H9 (cell line): Measurements from ENCODE around the gene ACOT11. TPM values are rescaled to one million over a fixed set of nuclear protein-coding genes. Genes with fewer than 3 reads are reported as not detected.

Source experiments
- DNase-seq: peaks from one replicate; pipeline ENCODE4 v3.0.0-alpha.2; 2017
- H2AFZ ChIP-seq: one replicate; pipeline ENCODE4 v1.6.1; 2013; ENCODE audit warnings: mild to moderate bottlenecking, low read length, control low read depth, moderate library complexity
- H2AK5ac ChIP-seq: 2 replicates; pipeline ENCODE4 v1.6.1; 2013; ENCODE audit warnings: low read length, control low read depth, mixed read lengths; ENCODE audit not compliant: insufficient read length
- H2BK120ac ChIP-seq: one replicate; pipeline ENCODE4 v1.6.1; 2013; ENCODE audit warnings: low read depth, mild to moderate bottlenecking, low read length, control low read depth, inconsistent platforms; ENCODE audit not compliant: poor library complexity, severe bottlenecking
- H2BK12ac ChIP-seq: 2 replicates; pipeline ENCODE4 v1.6.1; 2013; ENCODE audit warnings: low read length, control low read depth, mixed read lengths, low read depth; ENCODE audit not compliant: insufficient read length
- H2BK15ac ChIP-seq: 2 replicates; pipeline ENCODE4 v1.6.1; 2013; ENCODE audit warnings: low read depth, low read length, control low read depth
- H2BK20ac ChIP-seq: one replicate; pipeline ENCODE4 v1.6.1; 2013; ENCODE audit warnings: low read depth, mild to moderate bottlenecking, low read length, control low read depth, inconsistent platforms; ENCODE audit not compliant: poor library complexity, severe bottlenecking
- H2BK5ac ChIP-seq: 2 replicates; pipeline ENCODE4 v1.6.1; 2013; ENCODE audit warnings: low read length, control low read depth, mixed read lengths; ENCODE audit not compliant: insufficient read length
- H3K14ac ChIP-seq: 2 replicates; pipeline ENCODE4 v1.6.1; 2013; ENCODE audit warnings: low read length, control low read depth; ENCODE audit not compliant: insufficient read depth
- H3K18ac ChIP-seq: 2 replicates; pipeline ENCODE4 v1.6.1; 2013; ENCODE audit warnings: low read depth, mild to moderate bottlenecking, mixed read lengths, low read length, control low read depth; ENCODE audit not compliant: insufficient read length
- H3K23ac ChIP-seq: 2 replicates; pipeline ENCODE4 v1.6.1; 2013; ENCODE audit warnings: low read length, control low read depth, mixed read lengths, low read depth; ENCODE audit not compliant: insufficient read length
- H3K23me2 ChIP-seq: 2 replicates; pipeline ENCODE4 v1.6.1; 2013; ENCODE audit warnings: low read depth, mild to moderate bottlenecking, mixed read lengths, low read length, control low read depth; ENCODE audit not compliant: insufficient read length, poor library complexity, severe bottlenecking
- H3K27ac ChIP-seq: 2 replicates; pipeline ENCODE4 v1.5.1; 2013; ENCODE audit warnings: low read length, control low read depth, mixed read lengths, low read depth; ENCODE audit not compliant: insufficient read length
- H3K27me3 ChIP-seq: 2 replicates; pipeline ENCODE4 v1.6.1; 2013; ENCODE audit warnings: low read length, control low read depth, inconsistent platforms; ENCODE audit not compliant: insufficient read depth
- H3K4ac ChIP-seq: 2 replicates; pipeline ENCODE4 v1.6.1; 2013; ENCODE audit warnings: low read depth, mild to moderate bottlenecking, control low read depth, inconsistent platforms, low read length, moderate library complexity
- H3K4me1 ChIP-seq: 2 replicates; pipeline ENCODE4 v1.6.1; 2013; ENCODE audit warnings: low read length, control low read depth, inconsistent platforms; ENCODE audit not compliant: insufficient read depth
- H3K4me2 ChIP-seq: 2 replicates; pipeline ENCODE4 v1.6.1; 2013; ENCODE audit warnings: low read length, control low read depth, mixed read lengths; ENCODE audit not compliant: insufficient read length, insufficient read depth
- H3K56ac ChIP-seq: 2 replicates; pipeline ENCODE4 v1.6.1; 2013; ENCODE audit warnings: low read depth, mild to moderate bottlenecking, mixed read lengths, low read length, control low read depth; ENCODE audit not compliant: insufficient read length
- H3K79me1 ChIP-seq: 2 replicates; pipeline ENCODE4 v1.6.1; 2013; ENCODE audit warnings: low read depth, mild to moderate bottlenecking, moderate library complexity, low read length, control low read depth, inconsistent platforms; ENCODE audit not compliant: insufficient read depth, poor library complexity, severe bottlenecking
- H3K79me2 ChIP-seq: 2 replicates; pipeline ENCODE4 v1.6.1; 2013; ENCODE audit warnings: low read length, control low read depth, inconsistent platforms; ENCODE audit not compliant: insufficient read depth
- H3K9ac ChIP-seq: 2 replicates; pipeline ENCODE4 v1.6.1; 2013; ENCODE audit warnings: low read length, control low read depth, mixed read lengths; ENCODE audit not compliant: insufficient read length; ENCODE audit errors: extremely low read depth
- H3K9me3 ChIP-seq: one replicate; pipeline ENCODE4 v1.6.1; 2013; ENCODE audit warnings: low read depth, low read length, inconsistent platforms; ENCODE audit not compliant: control insufficient read depth
- H3T11ph ChIP-seq: one replicate; pipeline ENCODE4 v1.6.1; 2013; ENCODE audit warnings: mild to moderate bottlenecking, low read length, control low read depth, inconsistent platforms
- H4K20me1 ChIP-seq: one replicate; pipeline ENCODE4 v1.6.1; 2013; ENCODE audit not compliant: control insufficient read depth, insufficient read length, insufficient read depth
- H4K5ac ChIP-seq: 2 replicates; pipeline ENCODE4 v1.6.1; 2013; ENCODE audit warnings: low read depth, mild to moderate bottlenecking, mixed read lengths, low read length, control low read depth; ENCODE audit not compliant: insufficient read length
- H4K8ac ChIP-seq: replicated peaks from 2 replicates; pipeline ENCODE4 v1.6.1; 2013; ENCODE audit warnings: low read length, control low read depth, mixed read lengths, low read depth; ENCODE audit not compliant: insufficient read length
- H4K91ac ChIP-seq: 2 replicates; pipeline ENCODE4 v1.6.1; 2013; ENCODE audit warnings: low read depth, mild to moderate bottlenecking, moderate library complexity, mixed read lengths, low read length, control low read depth; ENCODE audit not compliant: insufficient read length
- H3K27ac Mint-ChIP-seq, 3 experiments: 2 replicates in 2 of 3; 3 replicates in 1 of 3; pipeline ENCODE4 v1.8.0; 2020 to 2021; ENCODE audit warnings: mixed read lengths in 3 of 3, mild to moderate bottlenecking in 1 of 3, moderate library complexity in 1 of 3
- H3K27me3 Mint-ChIP-seq: 2 replicates; pipeline ENCODE4 v1.8.0; 2021; ENCODE audit warnings: low read depth, mild to moderate bottlenecking, moderate library complexity, mixed read lengths
- H3K36me3 Mint-ChIP-seq, 3 experiments: 2 replicates in 2 of 3; 3 replicates in 1 of 3; pipeline ENCODE4 v1.8.0; 2020 to 2021; ENCODE audit warnings: low read depth in 3 of 3, mixed read lengths in 3 of 3; ENCODE audit not compliant: insufficient read depth in 1 of 3
- H3K4me1 Mint-ChIP-seq, 2 experiments: 2 replicates each; pipeline ENCODE4 v1.8.0; 2020; ENCODE audit warnings: mixed read lengths in 2 of 2
- H3K4me3 Mint-ChIP-seq, 2 experiments: 2 replicates in 1 of 2; 3 replicates in 1 of 2; pipeline ENCODE4 v1.8.0; 2020 to 2021; ENCODE audit warnings: mild to moderate bottlenecking in 2 of 2, mixed read lengths in 2 of 2, moderate library complexity in 1 of 2
- H3K9me3 Mint-ChIP-seq, 2 experiments: 2 replicates in 1 of 2; 3 replicates in 1 of 2; pipeline ENCODE4 v1.8.0; 2020; ENCODE audit warnings: mild to moderate bottlenecking in 2 of 2, mixed read lengths in 2 of 2, moderate library complexity in 1 of 2
- WGBS: extraction: QIAGEN DNeasy Blood & Tissue Kit; methylation state at CpG from one replicate; pipeline ENCODE4 v1.1.7; 2013; ENCODE audit warnings: missing lambda C conversion rate, low lambda C conversion rate, mixed read lengths; ENCODE audit not compliant: insufficient read length; ENCODE audit errors: extremely low coverage; 5-methylcytosine and 5-hydroxymethylcytosine counted together
- total RNA-seq: library from RNA; stranded (reverse); gene quantifications from 2 replicates; pipeline ENCODE4 v1.2.1, GENCODE V29; 2021
- TF ChIP-seq, protein P1 (sequence below): fragments of 200-600 bp; sonication (generic); conservative IDR thresholded peaks from 3 replicates; pipeline ENCODE4 v1.8.0; 2021; ENCODE audit warnings: antibody characterized with exemption, mild to moderate bottlenecking

Gene ACOT11
- total RNA-seq, 1 experiment from 2014 or later = 4.0 TPM

DNA sequence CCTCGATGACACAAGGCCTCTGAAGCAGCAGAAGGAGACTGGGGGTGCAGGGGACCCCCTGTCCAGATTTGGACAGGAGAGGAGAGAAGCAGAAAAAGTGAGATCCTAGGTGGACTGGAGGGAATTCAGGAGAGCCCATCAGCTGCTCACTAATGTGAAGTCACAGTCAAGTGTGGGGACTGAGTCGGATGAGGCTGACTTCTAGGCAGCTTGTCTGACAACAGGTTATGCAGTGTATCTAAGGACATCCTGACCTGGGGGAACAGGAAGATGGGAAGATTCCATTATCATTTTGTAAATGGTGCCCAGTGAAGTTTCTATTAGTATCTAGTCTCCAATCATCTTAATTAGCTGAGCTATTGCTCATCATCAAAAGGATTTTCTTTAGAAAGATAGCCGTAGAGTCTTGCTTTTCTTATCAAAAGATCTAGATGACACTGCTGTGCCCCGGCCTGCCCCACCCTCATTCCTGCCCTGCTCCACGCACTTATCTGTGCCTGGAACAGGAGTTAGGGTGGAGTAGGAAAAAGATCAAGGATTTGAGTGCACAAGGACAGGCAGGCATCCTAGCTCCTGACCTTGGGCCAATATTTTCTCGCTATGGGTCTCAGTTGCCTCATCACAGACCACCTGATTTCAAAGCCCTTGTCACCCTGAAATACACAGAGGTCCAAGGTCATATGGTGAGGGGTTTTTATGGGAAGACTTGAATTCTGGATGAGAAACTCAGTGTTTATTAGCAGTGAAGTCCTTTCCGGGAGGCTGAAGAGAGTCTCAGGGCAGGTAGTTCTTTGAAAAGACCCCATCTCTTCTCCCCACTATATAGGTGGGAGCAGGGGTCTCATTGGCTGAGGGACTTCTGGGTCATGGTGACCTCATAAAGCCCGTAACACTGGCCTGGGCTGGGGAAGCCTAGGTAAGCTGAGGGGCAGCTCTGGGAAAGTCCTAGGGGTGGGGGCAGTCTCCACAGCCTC, 93.1 kb downstream of the ACOT11 start, which contains the start of gene MROH7:
Gene MROH7, plus strand, starts transcription at position 924 of the 974 bp plus-strand sequence. CDS start 11,141 bp downstream, outside the sequence.
- Histone ChIP-seq H2BK5ac (no peak within 1 kb of the TSS), H3K27ac (no peak within 1 kb of the TSS), H2BK15ac (no peak within 1 kb of the TSS), H2AK5ac (no peak within 1 kb of the TSS), H2AFZ (no peak within 1 kb of the TSS), H2BK20ac (no peak within 1 kb of the TSS), H2BK120ac (no peak within 1 kb of the TSS), H3K23me2 (no peaks in the 10 kb centered on the region), H3K4me2 (no peak within 1 kb of the TSS), H3K14ac (no peak within 1 kb of the TSS), H3K27me3 (no peaks in the 10 kb centered on the region), H4K8ac (no peak within 1 kb of the TSS), H2BK12ac (no peak within 1 kb of the TSS), H3K79me2 (no peaks in the 10 kb centered on the region), H3K4ac (no peak within 1 kb of the TSS), H3K9me3 (peaks cover 7% of the 10 kb centered on the region), H3K4me1 (no peaks in the 10 kb centered on the region), H4K5ac (no peak within 1 kb of the TSS), H3K79me1 (no peaks in the 10 kb centered on the region), H4K91ac (no peak within 1 kb of the TSS), H4K20me1 (no peaks in the 10 kb centered on the region), H3K9ac (no peak within 1 kb of the TSS), H3K56ac (no peak within 1 kb of the TSS), H3K23ac (no peak within 1 kb of the TSS), H3T11ph (no peak within 1 kb of the TSS), H3K18ac (no peak within 1 kb of the TSS)
- Mint-ChIP-seq H3K9me3 (peaks cover 18 to 28% of the 10 kb centered on the region in 2 experiments), H3K27me3 (peaks cover 15% of the 10 kb centered on the region), H3K4me3 (no peak within 1 kb of the TSS), H3K27ac (no peak within 1 kb of the TSS; a peak in 1 of 7 replicates), H3K36me3 (peaks cover 0 to 10% (median 2%) of the 10 kb centered on the region in 3 experiments; a peak in 4 of 7 replicates), H3K4me1 (peaks cover 4 to 5% of the 10 kb centered on the region in 2 experiments; a peak in 2 of 4 replicates)
- TF ChIP-seq, protein P1, sequence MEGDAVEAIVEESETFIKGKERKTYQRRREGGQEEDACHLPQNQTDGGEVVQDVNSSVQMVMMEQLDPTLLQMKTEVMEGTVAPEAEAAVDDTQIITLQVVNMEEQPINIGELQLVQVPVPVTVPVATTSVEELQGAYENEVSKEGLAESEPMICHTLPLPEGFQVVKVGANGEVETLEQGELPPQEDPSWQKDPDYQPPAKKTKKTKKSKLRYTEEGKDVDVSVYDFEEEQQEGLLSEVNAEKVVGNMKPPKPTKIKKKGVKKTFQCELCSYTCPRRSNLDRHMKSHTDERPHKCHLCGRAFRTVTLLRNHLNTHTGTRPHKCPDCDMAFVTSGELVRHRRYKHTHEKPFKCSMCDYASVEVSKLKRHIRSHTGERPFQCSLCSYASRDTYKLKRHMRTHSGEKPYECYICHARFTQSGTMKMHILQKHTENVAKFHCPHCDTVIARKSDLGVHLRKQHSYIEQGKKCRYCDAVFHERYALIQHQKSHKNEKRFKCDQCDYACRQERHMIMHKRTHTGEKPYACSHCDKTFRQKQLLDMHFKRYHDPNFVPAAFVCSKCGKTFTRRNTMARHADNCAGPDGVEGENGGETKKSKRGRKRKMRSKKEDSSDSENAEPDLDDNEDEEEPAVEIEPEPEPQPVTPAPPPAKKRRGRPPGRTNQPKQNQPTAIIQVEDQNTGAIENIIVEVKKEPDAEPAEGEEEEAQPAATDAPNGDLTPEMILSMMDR = no peak
- WGBS = no CpG with 5 or more reads among the region's 8 CpGs
- DNase-seq = no peak
